Measurements from ENCODE around the gene NDEL1. TPM values are rescaled to one million over a fixed set of nuclear protein-coding genes. Genes with fewer than 3 reads are reported as not detected.

The NDEL1 gene
- total and polyA plus RNA-seq, 9 of the 15 experiments (the other 6 are each of a cell fraction or from before 2014, with no cell fraction given) = 0.86 to 30.5 (median 22.7) TPM

DNA sequence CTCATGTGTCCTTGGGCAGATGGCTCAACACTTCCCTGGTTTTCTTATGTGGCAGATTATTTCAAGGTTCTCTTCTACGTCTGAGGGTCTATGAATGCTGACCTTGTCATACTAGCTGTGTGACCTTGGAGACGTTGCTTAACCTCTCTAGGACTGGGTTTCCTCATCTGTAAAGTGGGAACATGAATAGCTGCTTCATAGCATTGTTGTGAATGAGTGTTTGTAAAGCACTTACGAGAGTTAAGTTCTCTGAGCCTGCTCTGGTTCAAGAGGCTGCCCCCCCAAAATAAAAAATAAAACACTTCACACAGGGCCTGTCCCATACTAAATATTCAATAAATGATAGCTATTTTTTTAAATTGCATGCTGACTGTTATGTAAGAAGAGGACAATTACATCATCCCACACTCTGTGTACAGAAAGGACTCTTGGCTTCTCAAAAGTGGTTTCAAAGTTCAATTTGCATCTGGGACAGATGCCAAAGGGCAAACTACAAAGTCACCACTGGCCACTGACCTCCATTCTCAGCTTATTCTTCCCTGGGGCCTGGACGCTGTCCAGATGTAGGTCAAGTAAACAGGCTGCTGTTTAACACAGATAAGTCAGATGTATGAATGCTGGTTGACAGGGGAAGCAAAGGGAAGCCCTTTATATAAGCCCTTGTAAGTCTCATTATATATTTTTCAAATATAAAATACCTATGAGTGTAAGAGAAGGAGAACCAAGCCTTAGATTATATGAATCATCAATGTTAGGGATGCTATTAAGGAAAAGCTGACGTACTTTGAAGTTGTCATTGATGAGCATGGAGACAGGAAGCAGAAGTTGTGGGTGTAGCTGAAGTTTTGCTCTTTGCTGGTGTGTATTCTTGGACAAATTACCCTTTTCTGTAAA, 15.4 kb upstream of the NDEL1 start (continued):
- TF ChIP-seq C11orf30 (IDR thresholded peaks at IDR 0.05; ENCODE audit: low read depth) (peak; percentile 76), ZSCAN29 (IDR thresholded peaks at IDR 0.05) (no peak), ELF2 (CRISPR knock-in tag; IDR thresholded peaks at IDR 0.05) (no peak), OTX1 (CRISPR knock-in tag; IDR thresholded peaks at IDR 0.05) (no peak), RBBP5 (IDR thresholded peaks at IDR 0.05; ENCODE audit: borderline replicate concordance, insufficient read depth, low read length, poor library complexity, severe bottlenecking) (no peak), CHD1 (IDR thresholded peaks at IDR 0.05; ENCODE audit: low read length) (no peak), FOXJ2 (tag; IDR thresholded peaks at IDR 0.05) (peak; percentile 96), NELFE (IDR thresholded peaks at IDR 0.05; ENCODE audit: insufficient read depth, insufficient read length) (no peak), KDM1A (IDR thresholded peaks at IDR 0.05) (peak; percentile 85 to 93), NFE2L1 (tag; IDR thresholded peaks at IDR 0.05; ENCODE audit: borderline replicate concordance, low read depth) (no peak), ELF1 (tag; IDR thresholded peaks at IDR 0.05) (no peak), ZNF274 (IDR thresholded peaks at IDR 0.05; ENCODE audit: borderline replicate concordance, low read depth, low read length) (no peak)
- TF ChIP-seq, protein P1, sequence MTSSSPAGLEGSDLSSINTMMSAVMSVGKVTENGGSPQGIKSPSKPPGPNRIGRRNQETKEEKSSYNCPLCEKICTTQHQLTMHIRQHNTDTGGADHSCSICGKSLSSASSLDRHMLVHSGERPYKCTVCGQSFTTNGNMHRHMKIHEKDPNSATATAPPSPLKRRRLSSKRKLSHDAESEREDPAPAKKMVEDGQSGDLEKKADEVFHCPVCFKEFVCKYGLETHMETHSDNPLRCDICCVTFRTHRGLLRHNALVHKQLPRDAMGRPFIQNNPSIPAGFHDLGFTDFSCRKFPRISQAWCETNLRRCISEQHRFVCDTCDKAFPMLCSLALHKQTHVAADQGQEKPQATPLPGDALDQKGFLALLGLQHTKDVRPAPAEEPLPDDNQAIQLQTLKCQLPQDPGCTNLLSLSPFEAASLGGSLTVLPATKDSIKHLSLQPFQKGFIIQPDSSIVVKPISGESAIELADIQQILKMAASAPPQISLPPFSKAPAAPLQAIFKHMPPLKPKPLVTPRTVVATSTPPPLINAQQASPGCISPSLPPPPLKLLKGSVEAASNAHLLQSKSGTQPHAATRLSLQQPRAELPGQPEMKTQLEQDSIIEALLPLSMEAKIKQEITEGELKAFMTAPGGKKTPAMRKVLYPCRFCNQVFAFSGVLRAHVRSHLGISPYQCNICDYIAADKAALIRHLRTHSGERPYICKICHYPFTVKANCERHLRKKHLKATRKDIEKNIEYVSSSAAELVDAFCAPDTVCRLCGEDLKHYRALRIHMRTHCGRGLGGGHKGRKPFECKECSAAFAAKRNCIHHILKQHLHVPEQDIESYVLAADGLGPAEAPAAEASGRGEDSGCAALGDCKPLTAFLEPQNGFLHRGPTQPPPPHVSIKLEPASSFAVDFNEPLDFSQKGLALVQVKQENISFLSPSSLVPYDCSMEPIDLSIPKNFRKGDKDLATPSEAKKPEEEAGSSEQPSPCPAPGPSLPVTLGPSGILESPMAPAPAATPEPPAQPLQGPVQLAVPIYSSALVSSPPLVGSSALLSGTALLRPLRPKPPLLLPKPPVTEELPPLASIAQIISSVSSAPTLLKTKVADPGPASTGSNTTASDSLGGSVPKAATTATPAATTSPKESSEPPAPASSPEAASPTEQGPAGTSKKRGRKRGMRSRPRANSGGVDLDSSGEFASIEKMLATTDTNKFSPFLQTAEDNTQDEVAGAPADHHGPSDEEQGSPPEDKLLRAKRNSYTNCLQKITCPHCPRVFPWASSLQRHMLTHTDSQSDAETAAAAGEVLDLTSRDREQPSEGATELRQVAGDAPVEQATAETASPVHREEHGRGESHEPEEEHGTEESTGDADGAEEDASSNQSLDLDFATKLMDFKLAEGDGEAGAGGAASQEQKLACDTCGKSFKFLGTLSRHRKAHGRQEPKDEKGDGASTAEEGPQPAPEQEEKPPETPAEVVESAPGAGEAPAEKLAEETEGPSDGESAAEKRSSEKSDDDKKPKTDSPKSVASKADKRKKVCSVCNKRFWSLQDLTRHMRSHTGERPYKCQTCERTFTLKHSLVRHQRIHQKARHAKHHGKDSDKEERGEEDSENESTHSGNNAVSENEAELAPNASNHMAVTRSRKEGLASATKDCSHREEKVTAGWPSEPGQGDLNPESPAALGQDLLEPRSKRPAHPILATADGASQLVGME (CRISPR knock-in tag; IDR thresholded peaks at IDR 0.05) = no peak
- TF ChIP-seq, protein P2, sequence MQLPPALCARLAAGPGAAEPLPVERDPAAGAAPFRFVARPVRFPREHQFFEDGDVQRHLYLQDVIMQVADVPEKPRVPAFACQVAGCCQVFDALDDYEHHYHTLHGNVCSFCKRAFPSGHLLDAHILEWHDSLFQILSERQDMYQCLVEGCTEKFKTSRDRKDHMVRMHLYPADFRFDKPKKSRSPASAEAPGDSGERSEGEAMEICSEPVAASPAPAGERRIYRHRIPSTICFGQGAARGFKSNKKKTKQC (CRISPR knock-in tag; IDR thresholded peaks at IDR 0.05) = no peak
- TF ChIP-seq, protein P3, sequence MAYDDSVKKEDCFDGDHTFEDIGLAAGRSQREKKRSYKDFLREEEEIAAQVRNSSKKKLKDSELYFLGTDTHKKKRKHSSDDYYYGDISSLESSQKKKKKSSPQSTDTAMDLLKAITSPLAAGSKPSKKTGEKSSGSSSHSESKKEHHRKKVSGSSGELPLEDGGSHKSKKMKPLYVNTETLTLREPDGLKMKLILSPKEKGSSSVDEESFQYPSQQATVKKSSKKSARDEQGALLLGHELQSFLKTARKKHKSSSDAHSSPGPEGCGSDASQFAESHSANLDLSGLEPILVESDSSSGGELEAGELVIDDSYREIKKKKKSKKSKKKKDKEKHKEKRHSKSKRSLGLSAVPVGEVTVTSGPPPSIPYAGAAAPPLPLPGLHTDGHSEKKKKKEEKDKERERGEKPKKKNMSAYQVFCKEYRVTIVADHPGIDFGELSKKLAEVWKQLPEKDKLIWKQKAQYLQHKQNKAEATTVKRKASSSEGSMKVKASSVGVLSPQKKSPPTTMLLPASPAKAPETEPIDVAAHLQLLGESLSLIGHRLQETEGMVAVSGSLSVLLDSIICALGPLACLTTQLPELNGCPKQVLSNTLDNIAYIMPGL (CRISPR knock-in tag; IDR thresholded peaks at IDR 0.05) = no peak

All from K562 (cell line).